CD14-positive monocyte (primary cell): Measurements from ENCODE around the gene GMEB2. TPM values are rescaled to one million over a fixed set of nuclear protein-coding genes. Genes with fewer than 3 reads are reported as not detected.

Experiments
- DNase-seq, 3 donors: peaks; one replicate each; pipeline ENCODE4 v3.0.0-alpha.2; 2011 to 2022
- H2AFZ ChIP-seq: 2 replicates; pipeline ENCODE4 v1.6.0; 2012; ENCODE audit warnings: mild to moderate bottlenecking, low read depth, low read length, inconsistent platforms; ENCODE audit not compliant: insufficient read depth, poor library complexity, severe bottlenecking
- H3K27ac ChIP-seq, 2 donors: 1 replicate in 1 of 2; 2 replicates in 1 of 2; pipeline ENCODE4 v1.5.1; 2012 to 2013; ENCODE audit warnings: low read length in 2 of 2, control low read depth in 1 of 2, inconsistent platforms in 1 of 2, low read depth in 1 of 2, mild to moderate bottlenecking in 1 of 2
- H3K27me3 ChIP-seq, 2 donors: one replicate each; pipeline versions ENCODE4 v1.6.0 to v1.6.1; 2011 to 2013; ENCODE audit warnings: low read length in 2 of 2; ENCODE audit not compliant: control insufficient read depth in 2 of 2, insufficient read depth in 2 of 2
- H3K36me3 ChIP-seq, 2 donors: replicated peaks in 1 of 2; 1 replicate in 1 of 2; 2 replicates in 1 of 2; pipeline versions ENCODE4 v1.5.1 to v1.6.1; 2012 to 2013; ENCODE audit warnings: low read length in 2 of 2, control low read depth in 1 of 2, inconsistent platforms in 1 of 2, mild to moderate bottlenecking in 1 of 2; ENCODE audit not compliant: insufficient read depth in 2 of 2, control insufficient read depth in 1 of 2
- H3K4me1 ChIP-seq, 2 donors: 1 replicate in 1 of 2; 2 replicates in 1 of 2; pipeline versions ENCODE4 v1.5.1 to v1.6.1; 2012 to 2013; ENCODE audit warnings: low read length in 2 of 2, control low read depth in 1 of 2, inconsistent platforms in 1 of 2, mild to moderate bottlenecking in 1 of 2, moderate library complexity in 1 of 2; ENCODE audit not compliant: insufficient read depth in 2 of 2, control insufficient read depth in 1 of 2
- H3K4me2 ChIP-seq: replicated peaks from 2 replicates; pipeline ENCODE3; 2012; ENCODE audit warnings: low read length, moderate library complexity, mild to moderate bottlenecking; ENCODE audit not compliant: poor library complexity, severe bottlenecking; ENCODE audit errors: extremely low read depth
- H3K4me3 ChIP-seq, 3 experiments: fragments of 200-600 bp in 1 of 3; sonication (generic) in 1 of 3; replicated peaks in 1 of 3; 1 replicate in 2 of 3; 2 replicates in 1 of 3; pipeline ENCODE4 v1.5.1; 2011 to 2013; ENCODE audit warnings: low read length in 3 of 3, mild to moderate bottlenecking in 3 of 3, control low read depth in 2 of 3, low read depth in 2 of 3, inconsistent platforms in 1 of 3, moderate library complexity in 1 of 3
- H3K79me2 ChIP-seq: 2 replicates; pipeline ENCODE4 v1.6.0; 2012; ENCODE audit warnings: mild to moderate bottlenecking, control low read depth, inconsistent platforms, low read length, moderate library complexity; ENCODE audit not compliant: insufficient read depth
- H3K9ac ChIP-seq: 2 replicates; pipeline ENCODE4 v1.6.0; 2017; ENCODE audit warnings: low read length, mild to moderate bottlenecking; ENCODE audit not compliant: insufficient read depth, poor library complexity, severe bottlenecking
- H3K9me3 ChIP-seq, 2 donors: replicated peaks in 1 of 2; 1 replicate in 1 of 2; 2 replicates in 1 of 2; pipeline versions ENCODE4 v1.5.1 to v1.6.1; 2012 to 2013; ENCODE audit warnings: low read length in 2 of 2, control low read depth in 1 of 2; ENCODE audit not compliant: control insufficient read depth in 1 of 2, insufficient read depth in 1 of 2
- H4K20me1 ChIP-seq: 2 replicates; pipeline ENCODE4 v1.6.0; 2012; ENCODE audit warnings: mild to moderate bottlenecking, low read length, control low read depth, moderate library complexity; ENCODE audit not compliant: insufficient read depth
- H3K27ac Mint-ChIP-seq, 7 donors: one replicate each; pipeline ENCODE4 v1.8.0; 2020; ENCODE audit warnings: mild to moderate bottlenecking in 7 of 7, mixed read lengths in 7 of 7, moderate library complexity in 6 of 7, inconsistent platforms in 2 of 7
- H3K27me3 Mint-ChIP-seq, 3 donors: one replicate each; pipeline ENCODE4 v1.8.0; 2021 to 2022; ENCODE audit warnings: low read depth in 3 of 3, mild to moderate bottlenecking in 3 of 3, mixed read lengths in 3 of 3, moderate library complexity in 3 of 3, inconsistent platforms in 1 of 3
- H3K36me3 Mint-ChIP-seq, 2 donors: one replicate each; pipeline ENCODE4 v1.8.0; 2020; ENCODE audit warnings: mixed read lengths in 2 of 2, inconsistent platforms in 1 of 2, mild to moderate bottlenecking in 1 of 2
- H3K4me1 Mint-ChIP-seq: one replicate; pipeline ENCODE4 v1.8.0; 2020; ENCODE audit warnings: mild to moderate bottlenecking, mixed read lengths
- H3K4me3 Mint-ChIP-seq, 2 donors: one replicate each; pipeline ENCODE4 v1.8.0; 2020; ENCODE audit warnings: mild to moderate bottlenecking in 2 of 2, mixed read lengths in 2 of 2, moderate library complexity in 1 of 2
- H3K9me3 Mint-ChIP-seq, 7 donors: one replicate each; pipeline ENCODE4 v1.8.0; 2020 to 2022; ENCODE audit warnings: mixed read lengths in 7 of 7, mild to moderate bottlenecking in 6 of 7, moderate library complexity in 6 of 7, inconsistent platforms in 2 of 7
- WGBS: methylation state at CpG from one replicate; pipeline ENCODE4 v1.1.5; 2013; ENCODE audit warnings: missing lambda C conversion rate; ENCODE audit not compliant: insufficient coverage; 5-methylcytosine and 5-hydroxymethylcytosine counted together
- intact Hi-C, 2 donors: fragments of 100-400 bp; cut with micrococcal nuclease; formaldehyde crosslinking; loops; one replicate each; pipeline versions ENCODE4 v1.15.0 to v1.15.1; 2023
- polyA plus RNA-seq, 3 donors: library from polyadenylated mRNA; depleted of rRNA in 1 of 3; unstranded in 2 of 3; stranded (reverse) in 1 of 3; fragments of 300-500 nt in 2 of 3; fragments of >200 nt in 1 of 3; fragmentation: Illumina TruSeq in 2 of 3; gene quantifications; 1 replicate in 2 of 3; 2 replicates in 1 of 3; pipeline ENCODE4 v1.2.3, GENCODE V29; 2012 to 2021
- TF ChIP-seq, protein P1 (sequence below): fragments of 200-600 bp; IDR thresholded peaks from one replicate; pipeline ENCODE4 v1.8.0; 2022; ENCODE audit warnings: antibody characterized with exemption, mild to moderate bottlenecking

The GMEB2 gene
- polyA plus RNA-seq, 3 donors: 2.7 to 11.7 (median 3.8) TPM

DNA sequence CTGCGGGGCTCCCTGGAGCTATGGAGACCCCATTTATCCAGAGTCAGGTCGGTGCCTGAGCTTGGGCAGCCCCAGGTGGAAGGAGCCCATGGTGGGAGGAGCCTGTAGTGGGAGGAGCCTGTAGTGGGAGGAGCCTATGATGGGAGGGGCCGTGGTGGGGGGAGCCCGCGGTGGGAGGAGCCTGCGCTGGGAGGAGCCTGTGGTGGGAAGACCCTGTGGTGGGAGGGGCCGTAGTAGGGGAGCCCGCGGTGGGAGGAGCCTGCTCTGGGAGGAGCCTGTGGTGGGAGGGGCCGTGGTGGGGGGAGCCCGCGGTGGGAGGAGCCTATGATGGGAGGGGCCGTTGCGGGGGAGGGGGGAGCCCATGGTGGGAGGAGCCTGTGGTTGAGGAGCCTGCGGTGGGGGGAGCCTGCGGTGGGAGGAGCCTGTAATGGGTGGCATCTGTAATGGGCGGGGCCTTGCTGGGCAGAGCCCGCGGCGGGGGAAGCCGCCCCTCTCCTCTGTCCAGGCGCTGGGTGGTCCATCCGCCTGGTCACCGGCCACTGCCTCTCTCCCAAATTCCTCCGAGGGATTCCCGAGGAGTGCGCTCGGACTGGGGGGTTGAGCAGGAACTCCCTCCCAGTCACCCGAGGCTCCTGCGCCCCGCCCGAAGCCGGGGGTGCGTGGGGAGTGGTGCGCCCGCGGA lies 73.5 kb downstream of the GMEB2 start:
- Mint-ChIP-seq H3K4me3 (peak overlapping the region; percentile 42 to 49), H3K9me3 (peaks cover 2 to 11% (median 6%) of the 10 kb centered on the region in 7 donors), H3K27me3 (peaks cover 53 to 85% (median 70%) of the 10 kb centered on the region in 3 donors), H3K36me3 (peaks cover 2% of the 10 kb centered on the region in 2 donors), H3K4me1 (peaks cover 10% of the 10 kb centered on the region), H3K27ac (peak overlapping the region in 1 of 7 donors; percentile 30)
- peaks cover 0 to 7% of the 10 kb centered on the region in 2 donors for H3K9me3 ChIP-seq
- H3K4me1 ChIP-seq: peaks cover 15 to 22% of the 10 kb centered on the region in 2 donors
- H3K27me3 ChIP-seq: peaks cover 2 to 63% of the 10 kb centered on the region in 2 donors
- peaks cover 30% of the 10 kb centered on the region for H4K20me1 ChIP-seq
- H3K79me2 ChIP-seq: no peaks in the 10 kb centered on the region
- H3K36me3 ChIP-seq: no peaks in the 10 kb centered on the region
- intact Hi-C loops: no loop called here
- peak; percentile 30 to 81 (median 61) for DNase-seq
- H3K4me3 ChIP-seq: peak overlapping the region; percentile 3 to 72 (median 28)
- H3K4me2 ChIP-seq: peak overlapping the region; percentile 81
- TF ChIP-seq, protein P1, sequence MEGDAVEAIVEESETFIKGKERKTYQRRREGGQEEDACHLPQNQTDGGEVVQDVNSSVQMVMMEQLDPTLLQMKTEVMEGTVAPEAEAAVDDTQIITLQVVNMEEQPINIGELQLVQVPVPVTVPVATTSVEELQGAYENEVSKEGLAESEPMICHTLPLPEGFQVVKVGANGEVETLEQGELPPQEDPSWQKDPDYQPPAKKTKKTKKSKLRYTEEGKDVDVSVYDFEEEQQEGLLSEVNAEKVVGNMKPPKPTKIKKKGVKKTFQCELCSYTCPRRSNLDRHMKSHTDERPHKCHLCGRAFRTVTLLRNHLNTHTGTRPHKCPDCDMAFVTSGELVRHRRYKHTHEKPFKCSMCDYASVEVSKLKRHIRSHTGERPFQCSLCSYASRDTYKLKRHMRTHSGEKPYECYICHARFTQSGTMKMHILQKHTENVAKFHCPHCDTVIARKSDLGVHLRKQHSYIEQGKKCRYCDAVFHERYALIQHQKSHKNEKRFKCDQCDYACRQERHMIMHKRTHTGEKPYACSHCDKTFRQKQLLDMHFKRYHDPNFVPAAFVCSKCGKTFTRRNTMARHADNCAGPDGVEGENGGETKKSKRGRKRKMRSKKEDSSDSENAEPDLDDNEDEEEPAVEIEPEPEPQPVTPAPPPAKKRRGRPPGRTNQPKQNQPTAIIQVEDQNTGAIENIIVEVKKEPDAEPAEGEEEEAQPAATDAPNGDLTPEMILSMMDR: no peak
- peak overlapping the region; percentile 71 for H2AFZ ChIP-seq
- peak overlapping the region; percentile 15 for H3K9ac ChIP-seq
- H3K27ac ChIP-seq: no peak overlapping the region
- WGBS: 2% methylated on average over 32 of the region's 37 CpGs

DNA sequence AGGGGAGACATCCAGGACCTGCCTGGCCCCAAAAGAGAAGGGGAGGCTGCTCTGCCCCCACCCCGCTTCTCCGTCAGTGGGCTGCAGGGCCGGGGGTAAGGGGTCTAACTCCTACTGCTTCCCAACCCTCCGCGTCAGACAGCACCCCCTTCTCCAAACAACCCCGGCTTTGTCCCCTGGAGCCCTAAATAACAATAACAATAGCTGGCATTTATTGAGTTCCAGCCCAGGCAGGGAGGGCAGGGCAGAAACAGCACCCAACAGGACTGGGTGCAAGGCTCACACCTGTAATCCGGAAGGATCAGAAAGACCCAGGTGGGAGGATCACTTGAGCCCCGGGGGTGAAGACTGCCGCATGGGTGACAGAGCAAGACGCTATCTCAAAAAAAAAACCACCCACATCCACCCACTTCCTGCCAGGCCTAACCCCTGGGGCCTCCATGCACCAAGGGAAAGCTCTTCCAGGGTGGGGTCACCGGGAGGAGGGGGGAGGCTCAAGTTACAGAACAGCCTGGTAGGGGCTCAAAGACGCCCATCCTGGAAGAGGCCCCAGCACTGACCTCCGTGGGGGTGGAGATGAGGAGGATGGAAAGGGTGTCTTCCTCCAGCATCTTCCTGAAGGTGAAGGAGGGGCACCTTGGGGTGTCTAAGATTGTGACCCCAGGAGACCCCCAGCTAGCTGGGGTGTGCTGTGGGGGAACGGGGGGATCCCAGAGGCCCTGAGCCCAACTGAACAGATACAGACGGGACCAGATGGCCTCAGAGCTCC lies 74.2 kb downstream of the GMEB2 start:
- TF ChIP-seq, protein P1: no peak

More for the DNA sequence above, 74.2 kb downstream of the GMEB2 start:
- Histone ChIP-seq H3K9ac (no peak overlapping the region), H3K9me3 (peaks cover 0 to 7% of the 10 kb centered on the region in 2 donors), H3K36me3 (no peaks in the 10 kb centered on the region), H4K20me1 (peaks cover 25% of the 10 kb centered on the region), H3K4me3 (no peak overlapping the region), H3K4me1 (peaks cover 15 to 22% of the 10 kb centered on the region in 2 donors), H2AFZ (no peak overlapping the region), H3K79me2 (no peaks in the 10 kb centered on the region), H3K27me3 (peaks cover 2 to 68% of the 10 kb centered on the region in 2 donors), H3K27ac (no peak overlapping the region), H3K4me2 (peak overlapping the region; percentile 81)
- no peak for DNase-seq
- Mint-ChIP-seq H3K4me1 (peaks cover 10% of the 10 kb centered on the region), H3K36me3 (peaks cover 0 to 2% of the 10 kb centered on the region in 2 donors), H3K27me3 (peaks cover 53 to 93% (median 73%) of the 10 kb centered on the region in 3 donors), H3K9me3 (peaks cover 2 to 11% (median 6%) of the 10 kb centered on the region in 7 donors), H3K27ac (peak overlapping the region in 3 of 7 donors; percentile 11 to 78 (median 32)), H3K4me3 (peak overlapping the region in 1 of 2 donors; percentile 55)
- WGBS: 35% methylated on average over 6 of the region's 15 CpGs
- intact Hi-C loops: no loop called here
